ENCODE data around the gene MXD4. TPM values are rescaled to one million over a fixed set of nuclear protein-coding genes. Genes with fewer than 3 reads are reported as not detected.
"Not testable (repeated sequence)": the region's sequence is repeated elsewhere in the genome, so short reads cannot be mapped to it uniquely, and the experiment has no call there.

The MXD4 gene
- total and polyA plus RNA-seq, 5 donors from 2014 or later, result 34.3 to 121 (median 58.1) TPM

DNA sequence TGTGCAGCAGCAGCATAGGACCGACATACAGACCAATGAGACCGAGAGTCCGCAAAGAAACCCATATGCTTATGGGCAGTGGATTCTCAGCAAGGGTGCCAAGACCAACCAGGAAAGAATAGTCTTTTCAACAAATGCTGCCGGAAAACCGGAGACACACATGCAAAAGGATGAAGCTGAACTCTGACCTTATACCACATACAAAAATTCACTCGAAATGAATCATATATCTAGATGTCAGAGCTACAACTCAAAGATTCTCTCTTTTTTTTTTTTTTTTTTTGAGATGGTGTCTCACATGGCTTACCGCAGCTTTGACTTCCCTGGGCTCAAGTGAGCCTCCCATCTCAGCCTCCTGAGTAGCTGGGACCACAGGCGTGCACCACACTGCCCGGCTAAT is 16.0 kb upstream of the MXD4 start:
- ATAC-seq (ENCODE audit: low read depth in 2 of 2), result no peak
- peaks cover 3% of the 10 kb centered on the region for H3K36me3 Mint-ChIP-seq
- peaks cover 25% of the 10 kb centered on the region for H3K4me1 ChIP-seq (ENCODE audit: control insufficient read depth, insufficient read depth, low read length, poor library complexity, severe bottlenecking)
- no peaks in the 10 kb centered on the region for H3K9me3 Mint-ChIP-seq
- H3K4me1 Mint-ChIP-seq, result peaks cover 15 to 35% (median 21%) of the 10 kb centered on the region in 4 donors
- no peak overlapping the region for H3K4me3 ChIP-seq (ENCODE audit: low read depth, low read length)
- H3K36me3 ChIP-seq (ENCODE audit: control insufficient read depth, insufficient read depth, low read length), result no peaks in the 10 kb centered on the region
- no peak for DNase-seq
- no peak overlapping the region for H3K27ac ChIP-seq (ENCODE audit: insufficient read depth, low read length, poor library complexity, severe bottlenecking)
- H3K27me3 Mint-ChIP-seq, result no peaks in the 10 kb centered on the region
- H3K27me3 ChIP-seq (ENCODE audit: control insufficient read depth, insufficient read depth, low read length), result no peaks in the 10 kb centered on the region
- no peak overlapping the region for H3K4me3 Mint-ChIP-seq
- H3K9me3 ChIP-seq (ENCODE audit: control insufficient read depth in 2 of 2, low read length in 2 of 2), result no peaks in the 10 kb centered on the region
- peak overlapping the region in 1 of 3 donors; percentile 60 for H3K27ac Mint-ChIP-seq

DNA sequence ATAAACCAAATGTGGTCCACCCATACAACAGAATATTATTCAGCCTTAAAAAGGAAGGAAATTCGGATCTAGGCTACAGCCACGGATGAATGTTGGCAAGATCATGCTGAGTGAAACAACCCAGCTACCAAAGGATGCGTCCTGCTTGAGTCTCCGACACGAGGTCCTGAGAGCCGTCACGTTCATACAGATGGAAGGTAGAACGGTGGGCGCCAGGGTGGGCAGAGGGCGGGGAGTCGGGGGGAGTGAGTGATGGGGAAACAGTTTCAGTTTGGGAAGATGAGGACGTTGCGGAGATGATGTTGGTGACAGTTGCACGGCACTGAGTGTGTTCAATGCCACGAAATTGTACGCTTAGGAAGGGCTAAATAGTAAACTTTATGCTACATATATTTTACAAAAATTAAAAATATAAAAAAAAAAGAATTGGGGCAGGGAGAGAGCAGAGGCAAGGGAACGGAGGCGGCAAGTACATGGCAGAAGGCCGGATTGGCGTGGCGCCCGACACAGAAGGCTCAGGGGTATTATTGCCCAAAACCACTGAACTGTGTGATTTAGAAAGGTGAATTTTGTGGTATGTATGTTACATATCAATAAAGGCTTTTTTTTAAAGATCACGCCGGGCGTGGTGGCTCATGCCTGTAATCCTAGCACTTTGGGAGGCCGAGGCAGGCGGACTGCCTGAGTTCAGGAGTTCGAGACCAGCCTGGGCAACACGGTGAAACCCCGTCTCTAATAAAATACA is 14.8 kb upstream of the MXD4 start:
- Histone ChIP-seq H3K27me3 (ENCODE audit: control insufficient read depth, insufficient read depth, low read length) (no peaks in the 10 kb centered on the region), H3K27ac (ENCODE audit: insufficient read depth, low read length, poor library complexity, severe bottlenecking) (no peak overlapping the region), H3K4me3 (ENCODE audit: low read depth, low read length) (no peak overlapping the region), H3K36me3 (ENCODE audit: control insufficient read depth, insufficient read depth, low read length) (peaks cover 2% of the 10 kb centered on the region), H3K9me3 (ENCODE audit: control insufficient read depth in 2 of 2, low read length in 2 of 2) (no peaks in the 10 kb centered on the region), H3K4me1 (ENCODE audit: control insufficient read depth, insufficient read depth, low read length, poor library complexity, severe bottlenecking) (peaks cover 13% of the 10 kb centered on the region)
- H3K27ac Mint-ChIP-seq, result peak overlapping the region in 1 of 3 donors; percentile 55
- peaks cover 8 to 27% (median 15%) of the 10 kb centered on the region in 4 donors for H3K4me1 Mint-ChIP-seq
- H3K27me3 Mint-ChIP-seq, result no peaks in the 10 kb centered on the region
- no peak overlapping the region for H3K4me3 Mint-ChIP-seq
- no peak for DNase-seq
- no peak for ATAC-seq (ENCODE audit: low read depth in 2 of 2)
- no peaks in the 10 kb centered on the region for H3K9me3 Mint-ChIP-seq
- H3K36me3 Mint-ChIP-seq, result peaks cover 3% of the 10 kb centered on the region

GRCh38 chr4:2275546-2276251 is 13.8 kb upstream of the MXD4 start:
- Mint-ChIP-seq H3K4me1 (peaks cover 0 to 17% (median 5%) of the 10 kb centered on the region in 4 donors), H3K9me3 (no peaks in the 10 kb centered on the region), H3K27me3 (no peaks in the 10 kb centered on the region), H3K27ac (no peak overlapping the region), H3K4me3 (no peak overlapping the region), H3K36me3 (peaks cover 3% of the 10 kb centered on the region)
- Histone ChIP-seq H3K27me3 (ENCODE audit: control insufficient read depth, insufficient read depth, low read length) (no peaks in the 10 kb centered on the region), H3K4me3 (ENCODE audit: low read depth, low read length) (no peak overlapping the region), H3K27ac (ENCODE audit: insufficient read depth, low read length, poor library complexity, severe bottlenecking) (no peak overlapping the region), H3K4me1 (ENCODE audit: control insufficient read depth, insufficient read depth, low read length, poor library complexity, severe bottlenecking) (peaks cover 3% of the 10 kb centered on the region), H3K36me3 (ENCODE audit: control insufficient read depth, insufficient read depth, low read length) (peaks cover 2% of the 10 kb centered on the region), H3K9me3 (ENCODE audit: control insufficient read depth in 2 of 2, low read length in 2 of 2) (no peaks in the 10 kb centered on the region)
- no peak for ATAC-seq (ENCODE audit: low read depth in 2 of 2)
- DNase-seq, result no peak

DNA sequence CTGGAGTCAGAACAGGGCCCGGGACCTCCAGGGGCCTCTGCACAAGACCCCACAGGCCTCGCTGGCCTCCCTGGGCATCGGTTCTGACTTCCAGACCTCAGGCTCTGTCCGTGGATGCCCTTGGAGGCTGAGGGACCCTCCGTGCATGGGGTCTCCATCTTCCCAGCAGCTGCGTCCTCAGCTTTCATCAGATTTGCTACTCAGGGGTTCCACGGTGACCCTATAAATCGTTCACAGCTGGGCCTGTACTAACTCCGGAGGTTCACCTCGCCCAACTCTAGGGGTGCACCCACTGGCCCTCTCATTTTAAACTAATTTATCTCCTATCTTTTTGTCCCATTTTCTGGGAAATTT is 13.1 kb upstream of the MXD4 start:
- H3K9me3 Mint-ChIP-seq; H3K4me3 ChIP-seq (ENCODE audit: low read depth, low read length); H3K36me3 Mint-ChIP-seq; H3K4me3 Mint-ChIP-seq; H3K27ac Mint-ChIP-seq; H3K27me3 ChIP-seq (ENCODE audit: control insufficient read depth, insufficient read depth, low read length); DNase-seq; H3K27ac ChIP-seq (ENCODE audit: insufficient read depth, low read length, poor library complexity, severe bottlenecking); H3K36me3 ChIP-seq (ENCODE audit: control insufficient read depth, insufficient read depth, low read length); H3K9me3 ChIP-seq (ENCODE audit: control insufficient read depth in 2 of 2, low read length in 2 of 2); ATAC-seq (ENCODE audit: low read depth in 2 of 2); H3K27me3 Mint-ChIP-seq; H3K4me1 ChIP-seq (ENCODE audit: control insufficient read depth, insufficient read depth, low read length, poor library complexity, severe bottlenecking): not testable (repeated sequence)
- H3K4me1 Mint-ChIP-seq, result peaks cover 0 to 11% (median 4%) of the 10 kb centered on the region in 4 donors

- Histone ChIP-seq H3K9me3 (ENCODE audit: control insufficient read depth in 2 of 2, low read length in 2 of 2) (no peaks in the 10 kb centered on the region), H3K4me3 (ENCODE audit: low read depth, low read length) (no peak overlapping the region), H3K36me3 (ENCODE audit: control insufficient read depth, insufficient read depth, low read length) (peaks cover 2% of the 10 kb centered on the region), H3K4me1 (ENCODE audit: control insufficient read depth, insufficient read depth, low read length, poor library complexity, severe bottlenecking) (no peaks in the 10 kb centered on the region), H3K27ac (ENCODE audit: insufficient read depth, low read length, poor library complexity, severe bottlenecking) (no peak overlapping the region), H3K27me3 (ENCODE audit: control insufficient read depth, insufficient read depth, low read length) (no peaks in the 10 kb centered on the region)
- Mint-ChIP-seq H3K4me1 (peaks cover 0 to 7% (median 2%) of the 10 kb centered on the region in 4 donors), H3K27me3 (no peaks in the 10 kb centered on the region), H3K36me3 (peaks cover 6% of the 10 kb centered on the region), H3K27ac (peak overlapping the region in 1 of 3 donors; percentile 51), H3K9me3 (no peaks in the 10 kb centered on the region), H3K4me3 (no peak overlapping the region)
- ATAC-seq (ENCODE audit: low read depth in 2 of 2) (no peak), DNase-seq (no peak)
Observed at GRCh38 chr4:2274320-2275043, 12.6 kb upstream of the MXD4 start.

- no peaks in the 10 kb centered on the region for H3K4me1 ChIP-seq (ENCODE audit: control insufficient read depth, insufficient read depth, low read length, poor library complexity, severe bottlenecking)
- Mint-ChIP-seq H3K4me1 (peaks cover 0 to 4% (median 1%) of the 10 kb centered on the region in 4 donors), H3K4me3 (no peak overlapping the region), H3K9me3 (no peaks in the 10 kb centered on the region), H3K27ac (peak overlapping the region in 1 of 3 donors; percentile 51), H3K27me3 (no peaks in the 10 kb centered on the region), H3K36me3 (peaks cover 7% of the 10 kb centered on the region)
- no peaks in the 10 kb centered on the region for H3K9me3 ChIP-seq (ENCODE audit: control insufficient read depth in 2 of 2, low read length in 2 of 2)
- H3K4me3 ChIP-seq (ENCODE audit: low read depth, low read length), result no peak overlapping the region
- ATAC-seq (ENCODE audit: low read depth in 2 of 2) (no peak), DNase-seq (no peak)
- peaks cover 2% of the 10 kb centered on the region for H3K36me3 ChIP-seq (ENCODE audit: control insufficient read depth, insufficient read depth, low read length)
- H3K27me3 ChIP-seq (ENCODE audit: control insufficient read depth, insufficient read depth, low read length), result no peaks in the 10 kb centered on the region
- no peak overlapping the region for H3K27ac ChIP-seq (ENCODE audit: insufficient read depth, low read length, poor library complexity, severe bottlenecking)
Observed at GRCh38 chr4:2273657-2274319, 11.9 kb upstream of the MXD4 start.

DNA sequence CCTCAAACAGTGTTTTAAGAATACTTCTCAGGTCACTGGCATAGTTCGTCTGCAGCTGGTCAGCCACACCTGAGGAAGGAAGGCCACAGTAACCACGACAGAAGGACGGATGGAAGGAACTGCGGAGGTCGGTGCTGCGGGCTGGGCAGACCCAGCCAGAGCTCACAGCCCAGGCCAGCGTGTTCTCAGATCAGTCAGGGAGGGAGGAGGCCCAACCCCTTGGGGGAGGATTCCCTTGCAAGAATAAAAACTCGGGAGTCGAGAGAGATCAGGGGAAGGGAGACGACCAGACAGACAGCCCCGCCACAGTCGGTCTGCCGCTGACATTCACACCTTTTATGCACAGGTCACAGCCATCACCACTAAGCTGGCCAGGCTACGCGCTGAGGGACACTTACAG is 11.3 kb upstream of the MXD4 start:
- Histone ChIP-seq H3K4me3 (ENCODE audit: low read depth, low read length) (no peak overlapping the region), H3K4me1 (ENCODE audit: control insufficient read depth, insufficient read depth, low read length, poor library complexity, severe bottlenecking) (no peaks in the 10 kb centered on the region), H3K27ac (ENCODE audit: insufficient read depth, low read length, poor library complexity, severe bottlenecking) (no peak overlapping the region), H3K36me3 (ENCODE audit: control insufficient read depth, insufficient read depth, low read length) (peaks cover 2% of the 10 kb centered on the region), H3K27me3 (ENCODE audit: control insufficient read depth, insufficient read depth, low read length) (no peaks in the 10 kb centered on the region), H3K9me3 (ENCODE audit: control insufficient read depth in 2 of 2, low read length in 2 of 2) (no peaks in the 10 kb centered on the region)
- Mint-ChIP-seq H3K9me3 (no peaks in the 10 kb centered on the region), H3K36me3 (peaks cover 7% of the 10 kb centered on the region), H3K27me3 (no peaks in the 10 kb centered on the region), H3K4me3 (no peak overlapping the region), H3K4me1 (peaks cover 0 to 4% (median 1%) of the 10 kb centered on the region in 4 donors), H3K27ac (no peak overlapping the region)
- no peak for DNase-seq
- ATAC-seq (ENCODE audit: low read depth in 2 of 2), result no peak
